K562 (cell line): ENCODE results near the gene SERPINI2. TPM values are rescaled to one million over a fixed set of nuclear protein-coding genes. Genes with fewer than 3 reads are reported as not detected.
A peak's percentile ranks its signal among the peaks of the same experiment; 100 is the strongest.

Experiments
- ATAC-seq: fragments of 200-7000 bp; cut with Tn5 transposase; 3 replicates; pipeline ENCODE4 v1.9.1; 2020; ENCODE audit warnings: moderate library complexity
- BruUV-seq: library from RNA; stranded (reverse); fragments of 400-500 nt; replicated peaks from 2 replicates; lab custom pipeline; 2021; lab: Mats Ljungman, UMichigan
- CTCF ChIA-PET: fragments of 300-600 bp; formaldehyde crosslinking; extraction: SDS; loops from one replicate; lab custom pipeline; 2021; ENCODE audit warnings: low intra/inter-chr PET ratio; lab: Yijun Ruan, JAX
- POLR2A ChIA-PET: fragments of 300-600, 350-650 bp; sonication (Branson Sonifier 250); formaldehyde crosslinking; extraction: SDS; loops from one replicate; lab custom pipeline; 2021; ENCODE audit warnings: antibody characterized with exemption, inconsistent platforms; lab: Yijun Ruan, JAX
- DNase-seq, 4 experiments: peaks; one replicate each; pipeline versions ENCODE4 v3.0.0 to v3.0.0-alpha.2; 2011 to 2018; ENCODE audit warnings: low spot score in 3 of 4, mixed read lengths in 3 of 4; ENCODE audit errors: extremely low read depth in 1 of 4
- FAIRE-seq: peaks from 2 replicates; lab custom pipeline; 2011; peaks lifted over from hg19 to GRCh38; lab: Jason Lieb, UNC
- H2AFZ ChIP-seq: 2 replicates; pipeline ENCODE4 v1.6.0; 2011; ENCODE audit warnings: low read depth, low read length, control low read depth, inconsistent platforms
- H3K27ac ChIP-seq: fragments of 200-600 bp; 3 replicates; pipeline ENCODE4 v1.8.0; 2011; ENCODE audit warnings: low read depth, mild to moderate bottlenecking, control low read depth, inconsistent platforms, low read length, moderate library complexity, mixed read lengths; ENCODE audit errors: extremely low read depth
- H3K27me3 ChIP-seq, 2 experiments: fragments of 300-600 bp in 1 of 2; 2 replicates in 1 of 2; 3 replicates in 1 of 2; pipeline versions ENCODE4 v1.6.0 to v1.8.0; 2011; ENCODE audit warnings: inconsistent platforms in 2 of 2, low read length in 2 of 2, mild to moderate bottlenecking in 1 of 2, mixed read lengths in 1 of 2, moderate library complexity in 1 of 2; ENCODE audit not compliant: control insufficient read depth in 2 of 2, insufficient read depth in 2 of 2
- H3K36me3 ChIP-seq: fragments of 300-600 bp; 3 replicates; pipeline ENCODE4 v1.8.0; 2011; ENCODE audit warnings: mild to moderate bottlenecking, low read length, inconsistent platforms; ENCODE audit not compliant: control insufficient read depth, insufficient read depth
- H3K4me1 ChIP-seq, 2 experiments: fragments of 200-600 bp in 1 of 2; replicated peaks in 1 of 2; 2 replicates in 1 of 2; 3 replicates in 1 of 2; pipeline versions ENCODE4 v1.5.1 to v1.8.0; 2011; ENCODE audit warnings: inconsistent platforms in 2 of 2, low read length in 2 of 2, mild to moderate bottlenecking in 1 of 2, mixed read lengths in 1 of 2, moderate library complexity in 1 of 2; ENCODE audit not compliant: control insufficient read depth in 2 of 2, insufficient read depth in 2 of 2
- H3K4me2 ChIP-seq: 2 replicates; pipeline ENCODE4 v1.6.1; 2011; ENCODE audit warnings: low read length, control low read depth, inconsistent platforms, mixed read lengths; ENCODE audit not compliant: insufficient read depth
- H3K4me3 ChIP-seq: fragments of 200-600 bp; sonication (generic), shearing (Covaris generic); 2 replicates; pipeline ENCODE4 v1.5.1; 2016; ENCODE audit warnings: control low read depth, inconsistent platforms
- H3K79me2 ChIP-seq: fragments of 200-600 bp; 3 replicates; pipeline ENCODE4 v1.8.0; 2011; ENCODE audit warnings: low read length, inconsistent platforms; ENCODE audit not compliant: control insufficient read depth, insufficient read depth
- H3K9ac ChIP-seq, 2 experiments: 2 replicates each; pipeline versions ENCODE4 v1.6.0 to v1.6.1; 2011; ENCODE audit warnings: low read depth in 2 of 2, low read length in 2 of 2, control low read depth in 1 of 2, inconsistent platforms in 1 of 2, mild to moderate bottlenecking in 1 of 2, mixed read lengths in 1 of 2; ENCODE audit not compliant: insufficient read depth in 1 of 2
- H3K9me1 ChIP-seq: one replicate; pipeline ENCODE4 v1.6.0; 2011; ENCODE audit warnings: inconsistent platforms, mild to moderate bottlenecking, low read length, moderate library complexity; ENCODE audit not compliant: control insufficient read depth, insufficient read depth
- H3K9me3 ChIP-seq: replicated peaks from 2 replicates; pipeline ENCODE4 v1.5.1; 2011; ENCODE audit warnings: low read depth, low read length, inconsistent platforms; ENCODE audit not compliant: control insufficient read depth, insufficient read depth
- H4K20me1 ChIP-seq: replicated peaks from 2 replicates; pipeline ENCODE4 v1.6.1; 2011; ENCODE audit warnings: low read length, inconsistent platforms, mixed read lengths; ENCODE audit not compliant: control insufficient read depth, insufficient read depth
- BCOR ChIP-seq: fragments of 450-650 bp; IDR thresholded peaks from 2 replicates; pipeline ENCODE4 v1.6.1; 2016
- CTCF ChIP-seq, 3 experiments: IDR thresholded peaks in 2 of 3; conservative IDR thresholded peaks in 1 of 3; 2 replicates each; pipeline ENCODE4 v1.5.1; 2011 to 2012; ENCODE audit warnings: low read length in 3 of 3, mild to moderate bottlenecking in 3 of 3, control low read depth in 2 of 3, improper control_type of control experiment in 1 of 3, inconsistent platforms in 1 of 3, low read depth in 1 of 3, mixed read lengths in 1 of 3, moderate library complexity in 1 of 3; ENCODE audit not compliant: insufficient read depth in 2 of 3
- DPF2 ChIP-seq: fragments of 450-650 bp; IDR thresholded peaks from 2 replicates; pipeline ENCODE4 v1.6.1; 2016
- HIVEP1 ChIP-seq: fragments of 250-450 bp; sonication (Bioruptor Pico); IDR thresholded peaks from 2 replicates; pipeline ENCODE4 v1.4.0; 2020; ENCODE audit warnings: mild to moderate bottlenecking
- NBN ChIP-seq: fragments of 450-650 bp; IDR thresholded peaks from 2 replicates; pipeline ENCODE4 v1.6.1; 2016; ENCODE audit warnings: low read depth, mild to moderate bottlenecking
- RAD21 ChIP-seq, 2 experiments: fragments of 250-450 bp in 1 of 2; fragments of 450-650 bp in 1 of 2; sonication (Bioruptor Pico) in 1 of 2; formaldehyde crosslinking in 1 of 2; IDR thresholded peaks in 1 of 2; conservative IDR thresholded peaks in 1 of 2; 2 replicates each; pipeline versions ENCODE4 v1.4.0 to v1.8.0; 2020 to 2022; ENCODE audit warnings: mild to moderate bottlenecking in 2 of 2, moderate library complexity in 1 of 2
- RBM15 ChIP-seq: fragments of 200-400 bp; formaldehyde crosslinking; IDR thresholded peaks from 2 replicates; pipeline ENCODE4 v1.6.1; 2018; ENCODE audit warnings: mild to moderate bottlenecking, low read length, moderate library complexity; ENCODE audit not compliant: insufficient read depth
- WGBS: fragments of 100-300 bp; shearing (Covaris generic); methylation state at CpG from one replicate; pipeline ENCODE4 v1.1.6; 2016; ENCODE audit warnings: low coverage, mixed read lengths; ENCODE audit not compliant: insufficient coverage; ENCODE audit errors: missing lambda C conversion rate; 5-methylcytosine and 5-hydroxymethylcytosine counted together
- in situ Hi-C: fragments of 300-500 bp; cut with MboI; formaldehyde crosslinking; loops from 4 replicates; pipeline ENCODE4 v1.15.0; 2018; ENCODE audit warnings: inconsistent platforms, mixed read lengths
- intact Hi-C: fragments of 100-400 bp; cut with micrococcal nuclease; formaldehyde crosslinking; loops from 2 replicates; pipeline ENCODE4 v1.14.2; 2022
- polyA plus RNA-seq, 8 experiments: library from polyadenylated mRNA; depleted of rRNA in 4 of 8; stranded (reverse) in 5 of 8; unstranded in 3 of 8; fragments of >200 nt; fragmentation: Nextera tagmentation in 2 of 8; fragmentation: Illumina TruSeq in 1 of 8; extraction: Ambion mirVana in 2 of 8; extraction: Trizol in 1 of 8; gene quantifications; 2 replicates each; pipeline versions ENCODE4 v1.2.1 to v1.2.3, GENCODE V29; 2011 to 2014; ENCODE audit warnings: inconsistent platforms in 1 of 8, missing spikeins in 1 of 8
- total RNA-seq, 7 experiments: library from RNA; depleted of rRNA in 6 of 7; stranded (reverse); fragments of >200 nt in 6 of 7; fragmentation: Illumina TruSeq in 2 of 7; extraction: Trizol in 2 of 7; gene quantifications; 2 replicates each; pipeline versions ENCODE4 v1.2.1 to v1.2.3, GENCODE V29; 2011 to 2021; ENCODE audit warnings: low replicate concordance in 1 of 7
- TF ChIP-seq, protein P1 (sequence below): fragments of 250-450 bp; sonication (Bioruptor Pico); IDR thresholded peaks from 2 replicates; pipeline ENCODE4 v1.4.0; 2020; ENCODE audit warnings: mild to moderate bottlenecking, moderate library complexity, borderline replicate concordance

Gene SERPINI2
- total and polyA plus RNA-seq, 9 of the 15 experiments (the other 6 are each of a cell fraction or from before 2014, with no cell fraction given) = not detected

- TF ChIP-seq HIVEP1 (CRISPR knock-in tag) (no peak), NBN (no peak), RBM15 (no peak), BCOR (no peak)
Measured at GRCh38 chr3:167497903-167498302, 24.1 kb upstream of the SERPINI2 start (continued).

- ATAC-seq = no peak
- intact Hi-C loops = no loop called here
- Histone ChIP-seq H3K4me3 (no peak overlapping the region), H3K9me1 (no peaks in the 10 kb centered on the region), H3K27me3 (no peaks in the 10 kb centered on the region), H3K9ac (no peak overlapping the region), H3K4me2 (no peak overlapping the region), H3K79me2 (no peaks in the 10 kb centered on the region), H2AFZ (no peak overlapping the region), H3K36me3 (no peaks in the 10 kb centered on the region), H4K20me1 (no peaks in the 10 kb centered on the region), H3K27ac (no peak overlapping the region), H3K4me1 (no peaks in the 10 kb centered on the region), H3K9me3 (no peaks in the 10 kb centered on the region)
- FAIRE-seq = no peak
- in situ Hi-C loops = no loop called here
- WGBS = 0% methylated on average over 3 of the region's 3 CpGs
- no TSS peak for BruUV-seq
- CTCF ChIA-PET = no interaction called here
- DNase-seq = no peak
- POLR2A ChIA-PET = no interaction called here
- TF ChIP-seq DPF2 = no peak
- TF ChIP-seq CTCF (IDR thresholded peaks at IDR 0.05 in 2 of 3, conservative IDR thresholded peaks at IDR 0.05 in 1 of 3; ENCODE audit: insufficient read depth in 2 of 3, low read depth in 1 of 3, low read length in 3 of 3) = peak; percentile 18 to 82 (median 32); a peak in 4 of 6 replicates
- TF ChIP-seq RAD21 (CRISPR knock-in tag; conservative IDR thresholded peaks at IDR 0.05 in 1 of 2, IDR thresholded peaks at IDR 0.05 in 1 of 2) = peak in 1 of 2 experiments; percentile 21; a peak in 1 of 4 replicates
- TF ChIP-seq, protein P1, sequence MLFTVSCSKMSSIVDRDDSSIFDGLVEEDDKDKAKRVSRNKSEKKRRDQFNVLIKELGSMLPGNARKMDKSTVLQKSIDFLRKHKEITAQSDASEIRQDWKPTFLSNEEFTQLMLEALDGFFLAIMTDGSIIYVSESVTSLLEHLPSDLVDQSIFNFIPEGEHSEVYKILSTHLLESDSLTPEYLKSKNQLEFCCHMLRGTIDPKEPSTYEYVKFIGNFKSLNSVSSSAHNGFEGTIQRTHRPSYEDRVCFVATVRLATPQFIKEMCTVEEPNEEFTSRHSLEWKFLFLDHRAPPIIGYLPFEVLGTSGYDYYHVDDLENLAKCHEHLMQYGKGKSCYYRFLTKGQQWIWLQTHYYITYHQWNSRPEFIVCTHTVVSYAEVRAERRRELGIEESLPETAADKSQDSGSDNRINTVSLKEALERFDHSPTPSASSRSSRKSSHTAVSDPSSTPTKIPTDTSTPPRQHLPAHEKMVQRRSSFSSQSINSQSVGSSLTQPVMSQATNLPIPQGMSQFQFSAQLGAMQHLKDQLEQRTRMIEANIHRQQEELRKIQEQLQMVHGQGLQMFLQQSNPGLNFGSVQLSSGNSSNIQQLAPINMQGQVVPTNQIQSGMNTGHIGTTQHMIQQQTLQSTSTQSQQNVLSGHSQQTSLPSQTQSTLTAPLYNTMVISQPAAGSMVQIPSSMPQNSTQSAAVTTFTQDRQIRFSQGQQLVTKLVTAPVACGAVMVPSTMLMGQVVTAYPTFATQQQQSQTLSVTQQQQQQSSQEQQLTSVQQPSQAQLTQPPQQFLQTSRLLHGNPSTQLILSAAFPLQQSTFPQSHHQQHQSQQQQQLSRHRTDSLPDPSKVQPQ (CRISPR knock-in tag) = no peak
Measured at GRCh38 chr3:167493244-167493643, 19.4 kb upstream of the SERPINI2 start.
